ENCODE data around the gene SLC30A1. TPM values are rescaled to one million over a fixed set of nuclear protein-coding genes. Genes with fewer than 3 reads are reported as not detected.

SLC30A1 gene
- total RNA-seq, 1 donor from 2014 or later = 28.1 TPM

DNA sequence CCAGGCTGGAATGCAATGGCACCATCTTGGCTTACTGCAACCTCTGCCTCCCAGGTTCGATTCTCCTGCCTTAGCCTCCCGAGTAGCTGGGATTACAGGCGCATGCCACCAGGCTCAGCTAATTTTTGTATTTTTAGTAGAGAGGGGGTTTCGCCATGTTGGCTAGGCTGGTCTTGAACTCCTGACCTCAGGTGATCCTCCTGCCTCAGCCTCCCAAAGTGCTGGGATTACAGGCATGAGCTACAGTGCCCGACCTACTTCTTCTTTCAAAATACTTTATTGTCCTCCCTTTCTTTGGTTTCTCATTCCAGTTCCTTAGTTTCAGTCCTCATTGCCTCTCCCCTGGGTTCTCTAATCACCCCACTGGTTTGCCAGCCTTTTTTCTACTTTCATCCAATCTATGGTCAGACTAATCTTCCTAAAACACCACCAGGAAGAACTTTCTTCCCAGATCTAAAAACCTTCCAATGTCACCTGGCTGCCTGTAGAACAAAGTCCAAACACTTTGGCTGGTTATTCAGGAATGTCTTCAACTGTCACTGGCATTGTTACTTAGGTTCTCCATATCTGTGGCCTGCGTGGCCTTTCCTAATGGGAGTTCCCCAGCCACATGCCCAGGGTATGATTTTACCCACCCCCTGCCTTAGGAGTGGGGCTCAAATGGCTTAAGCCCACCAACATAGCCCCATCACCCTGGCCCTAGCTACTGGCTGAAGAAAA, 29.0 kb upstream of the SLC30A1 start:
- peak; percentile 54 for DNase-seq (ENCODE audit: low spot score)

DNA sequence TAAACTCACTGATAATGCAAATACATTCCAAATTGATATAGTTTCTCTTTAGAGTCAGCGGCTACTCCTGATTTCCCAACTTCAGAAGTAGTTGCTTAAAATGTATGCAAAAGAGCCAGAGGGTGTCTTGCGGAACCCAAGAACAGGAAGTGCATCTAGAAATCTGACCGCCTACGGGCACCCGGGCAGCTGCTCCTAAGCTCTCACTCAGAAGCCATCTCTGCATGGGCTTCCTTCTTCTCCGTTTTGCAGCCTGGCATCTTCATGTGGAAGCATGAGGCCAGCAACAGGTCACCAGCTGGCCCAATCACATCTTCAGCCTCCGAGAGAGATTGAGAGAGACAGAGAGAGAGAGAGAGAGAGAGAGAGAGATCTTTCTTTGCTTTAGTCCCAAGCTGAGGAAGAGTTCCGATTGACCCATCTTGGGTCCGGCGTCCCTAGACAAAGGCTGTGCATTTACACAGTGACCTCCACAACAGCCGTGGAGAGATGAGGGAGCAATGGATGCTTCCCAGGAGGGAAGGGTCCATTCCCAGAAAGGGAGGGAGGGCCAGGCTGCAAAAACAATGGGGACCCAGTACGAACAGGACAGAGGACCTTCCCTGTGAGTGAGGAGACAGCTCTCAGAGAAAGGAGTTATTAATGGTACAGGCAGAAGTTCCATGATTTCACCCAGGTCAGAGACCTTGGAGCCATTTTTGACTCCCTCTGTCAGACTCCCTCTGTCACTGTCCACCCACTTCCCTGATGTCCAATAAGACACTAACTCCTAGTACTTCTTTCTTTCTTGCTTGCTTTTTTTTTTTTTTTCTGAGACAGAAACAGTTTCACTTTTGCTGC, 28.2 kb upstream of the SLC30A1 start:
- DNase-seq (ENCODE audit: low spot score) = no peak

DNA sequence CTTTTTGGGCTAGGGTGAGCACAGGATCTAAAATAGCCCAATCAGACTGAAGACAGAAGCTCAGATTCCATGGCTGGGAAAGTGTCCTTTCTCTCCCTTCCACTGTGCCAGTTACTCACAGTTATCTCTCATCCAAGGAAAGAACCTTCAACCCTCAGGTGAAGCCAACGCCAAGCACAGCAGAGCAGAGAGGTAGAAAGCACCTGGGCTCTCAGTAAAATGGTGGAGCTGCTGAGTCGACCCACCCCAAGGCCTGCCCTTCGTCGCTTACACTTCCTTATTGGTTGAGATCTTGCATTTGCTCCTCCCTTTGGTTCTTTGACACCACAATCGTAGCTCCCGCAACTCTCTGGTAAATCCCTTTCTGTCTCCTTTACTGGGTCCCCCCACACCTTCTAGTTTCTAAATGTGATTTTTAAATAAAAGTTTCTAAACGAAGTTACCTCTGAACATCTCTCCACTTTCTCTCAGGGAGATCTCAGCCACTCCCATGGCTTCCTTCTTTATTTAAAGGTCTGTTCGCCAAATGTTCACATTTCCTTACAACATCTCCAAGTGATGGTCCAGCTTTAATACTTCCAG, 27.5 kb upstream of the SLC30A1 start:
- no peak for DNase-seq (ENCODE audit: low spot score)

DNA sequence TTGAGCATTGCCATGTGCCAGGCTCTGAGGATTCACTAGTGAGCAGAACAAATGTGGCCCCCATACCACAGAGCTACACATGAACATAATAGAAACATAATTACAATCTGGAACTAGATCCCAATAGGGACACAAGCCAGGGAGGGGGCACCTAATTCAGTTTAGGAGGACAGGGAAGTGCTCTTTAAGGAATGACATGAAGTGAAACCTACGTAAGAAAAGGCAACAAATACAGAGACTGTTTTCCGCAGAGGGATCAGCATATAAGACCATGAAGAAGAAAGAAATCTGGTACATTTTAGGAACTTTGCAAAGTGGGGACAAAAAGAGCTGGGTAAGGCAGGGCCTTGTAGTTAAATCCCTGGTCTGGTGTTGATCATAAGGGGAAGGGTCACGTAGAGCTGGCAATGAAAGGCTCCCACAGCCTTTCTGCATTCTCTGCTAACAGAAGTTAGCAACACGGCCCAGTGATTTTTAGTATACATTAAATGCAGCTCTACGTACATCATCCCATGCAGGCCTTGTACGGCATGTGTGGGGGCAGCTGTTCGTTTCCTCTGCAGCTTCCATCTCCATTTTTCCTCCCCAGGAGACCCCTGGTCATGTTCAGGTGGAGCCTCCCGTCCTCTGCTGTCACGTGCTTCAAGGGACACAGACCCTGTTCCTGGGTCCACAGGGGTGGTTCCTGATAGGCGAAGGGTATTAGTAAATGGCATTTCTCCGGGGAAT, 26.8 kb upstream of the SLC30A1 start:
- DNase-seq (ENCODE audit: low spot score) = no peak

GRCh38 chr1:211605034-211605433, 26.1 kb upstream of the SLC30A1 start:
- DNase-seq (ENCODE audit: low spot score) = no peak

- no peak for DNase-seq (ENCODE audit: low spot score)
Measured at GRCh38 chr1:211604548-211604947, 25.6 kb upstream of the SLC30A1 start.

DNA sequence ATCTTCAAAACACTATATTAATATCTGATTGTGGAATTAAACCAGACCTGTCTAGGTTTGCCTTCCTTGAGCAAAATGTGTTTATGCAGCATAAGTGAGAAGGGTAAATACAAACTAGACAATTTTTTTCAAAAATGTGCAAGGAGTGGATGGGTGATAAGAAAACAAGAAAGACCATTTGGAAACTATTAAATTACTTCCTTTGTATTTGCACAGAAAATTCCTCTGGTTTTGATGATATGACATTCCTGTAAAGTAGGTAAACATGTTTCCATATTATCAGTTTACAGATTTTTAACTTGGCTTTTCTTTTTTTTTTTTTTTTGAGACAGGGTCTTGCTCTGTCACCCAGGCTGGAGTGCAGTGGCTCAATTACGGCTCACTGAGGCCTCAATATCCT, 24.8 kb upstream of the SLC30A1 start:
- DNase-seq (ENCODE audit: low spot score) = no peak

GRCh38 chr1:211603191-211603701, 24.3 kb upstream of the SLC30A1 start:
- DNase-seq (ENCODE audit: low spot score) = no peak

GRCh38 chr1:211601982-211602670, 23.2 kb upstream of the SLC30A1 start:
- DNase-seq (ENCODE audit: low spot score) = no peak

DNA sequence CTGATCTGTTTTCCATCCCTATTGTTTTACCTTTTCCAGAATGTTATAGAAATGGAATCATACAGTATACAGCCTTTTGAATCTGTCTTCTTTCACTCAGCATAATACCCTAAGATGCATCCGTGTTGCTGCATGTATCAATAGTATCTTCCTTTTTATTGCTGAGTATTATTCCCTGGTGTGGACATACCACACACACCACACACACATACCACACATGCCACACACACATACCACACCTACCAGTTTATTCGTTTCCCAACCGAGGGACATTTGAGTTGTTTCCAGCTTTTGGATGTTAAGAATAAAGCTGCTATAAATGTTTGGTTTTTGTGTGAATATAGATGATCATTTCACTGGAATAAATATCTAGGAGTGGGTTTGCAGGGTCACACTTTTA, 22.2 kb upstream of the SLC30A1 start:
- no peak for DNase-seq (ENCODE audit: low spot score)

GRCh38 chr1:211599250-211599649, 20.3 kb upstream of the SLC30A1 start:
- DNase-seq (ENCODE audit: low spot score) = no peak

DNA sequence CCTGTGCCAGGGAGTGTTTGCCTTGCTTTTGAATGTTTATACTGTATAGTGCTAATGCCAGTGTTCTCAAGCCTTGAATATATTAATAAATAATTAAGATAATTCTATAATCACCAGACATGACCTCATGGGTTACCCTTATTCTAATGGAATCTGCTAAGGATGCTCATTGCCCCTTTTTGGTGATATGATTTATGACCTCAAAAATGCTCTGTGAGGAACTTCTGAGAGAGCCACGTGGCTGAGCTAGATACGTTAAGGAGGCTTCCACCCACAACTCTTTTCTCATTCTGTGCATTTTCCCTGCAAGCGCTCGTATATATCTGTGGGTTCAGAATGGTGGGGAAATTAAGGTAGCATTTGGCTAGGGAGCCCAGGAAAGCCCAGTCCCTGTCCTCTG, 19.6 kb upstream of the SLC30A1 start:
- DNase-seq (ENCODE audit: low spot score) = no peak

DNA sequence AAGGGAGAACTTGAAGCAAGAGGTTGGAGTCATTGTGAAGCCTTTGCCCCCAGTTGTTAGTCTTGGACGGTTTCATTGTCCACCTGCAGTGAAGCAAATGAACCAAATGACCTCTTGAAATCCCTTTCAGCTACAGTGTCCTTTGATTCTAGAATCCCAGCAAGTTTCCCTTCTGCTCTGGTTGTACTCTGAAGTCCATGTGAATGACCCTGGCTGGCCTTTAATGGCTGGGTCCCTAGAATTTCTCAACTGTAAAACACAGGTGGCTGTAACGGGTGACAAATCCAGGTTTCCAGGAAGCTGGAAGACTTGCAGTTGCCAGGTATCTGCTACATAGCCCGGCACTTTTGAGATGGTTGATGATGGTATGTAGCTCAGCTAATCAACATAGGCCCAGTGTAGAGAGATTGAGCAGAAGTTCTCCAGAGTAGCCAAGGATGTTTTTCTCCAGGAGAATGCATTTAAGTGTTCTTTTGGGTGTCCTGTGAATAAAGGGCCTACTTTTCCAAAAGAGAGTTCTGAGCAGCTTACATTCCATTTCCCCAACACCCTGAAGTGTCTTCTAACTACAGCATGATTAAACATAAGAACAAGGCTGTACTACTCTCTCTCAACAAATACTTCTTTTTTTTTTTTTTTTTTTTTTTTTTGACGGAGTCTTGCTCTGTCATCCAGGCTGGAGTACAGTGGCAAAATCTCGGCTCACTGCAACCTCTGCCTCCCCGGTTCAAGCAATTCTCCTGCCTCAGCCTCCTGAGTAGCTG, 17.6 kb upstream of the SLC30A1 start:
- no peak for DNase-seq (ENCODE audit: low spot score)

- DNase-seq (ENCODE audit: low spot score) = no peak
Measured at GRCh38 chr1:211595419-211595818, 16.5 kb upstream of the SLC30A1 start.

GRCh38 chr1:211591980-211592493, 13.1 kb upstream of the SLC30A1 start:
- no peak for DNase-seq (ENCODE audit: low spot score)

- DNase-seq (ENCODE audit: low spot score) = peak; percentile 64
Measured at GRCh38 chr1:211589782-211590721, 11.1 kb upstream of the SLC30A1 start.

DNA sequence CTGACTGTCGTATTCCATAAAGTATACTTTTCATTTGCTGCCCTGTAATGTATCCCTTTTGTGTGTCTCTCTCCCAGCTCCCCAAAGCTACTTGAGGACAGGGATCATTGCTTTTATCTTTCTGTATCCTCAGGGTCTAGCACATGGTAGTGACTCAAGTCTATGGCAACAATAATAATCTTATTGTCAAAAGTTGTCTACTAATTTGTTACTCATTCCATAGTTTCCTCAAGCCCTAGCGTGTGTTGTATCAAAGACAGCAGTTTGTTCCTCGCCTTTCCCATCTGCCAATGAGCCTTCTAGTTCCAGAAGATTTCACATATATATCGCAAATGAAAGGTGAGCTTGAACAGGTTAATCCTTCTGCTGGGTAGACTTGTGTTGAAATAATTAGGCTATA, 9.8 kb upstream of the SLC30A1 start:
- DNase-seq (ENCODE audit: low spot score) = no peak

GRCh38 chr1:211587123-211587522, 8.2 kb upstream of the SLC30A1 start:
- DNase-seq (ENCODE audit: low spot score) = no peak

DNA sequence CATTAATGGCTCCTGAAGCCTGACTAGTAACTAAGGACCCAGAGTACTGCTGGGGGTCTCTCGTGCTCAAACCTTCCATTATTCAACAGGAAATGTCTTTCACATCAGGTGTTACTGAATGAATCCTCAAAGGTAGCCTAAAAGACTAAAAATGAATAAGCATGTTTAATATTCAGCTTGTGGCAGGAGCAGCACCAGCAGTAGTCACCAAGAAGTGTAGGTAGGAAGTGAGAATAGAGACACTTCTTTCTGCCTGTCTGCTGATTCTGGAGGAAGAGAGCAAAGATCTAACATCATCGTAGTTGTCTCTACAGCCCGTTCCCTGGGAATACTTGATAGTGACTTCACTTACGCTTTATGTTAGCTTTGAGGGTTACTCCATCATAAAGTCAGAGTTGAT, 7.6 kb upstream of the SLC30A1 start:
- DNase-seq (ENCODE audit: low spot score) = no peak
